GM18505 (cell line): ENCODE measurements around the gene CCDC148.
"Not testable (repeated sequence)": the region's sequence is repeated elsewhere in the genome, so short reads cannot be mapped to it uniquely, and the experiment has no call there.

Source experiments
- ATAC-seq: cut with Tn5 transposase; IDR thresholded peaks from one replicate; pipeline ENCODE4 v1.9.1; 2021; ENCODE audit not compliant: unreplicated experiment
- POLR2A ChIP-seq: IDR thresholded peaks from 4 replicates; pipeline ENCODE4 v1.6.1; 2011; ENCODE audit warnings: borderline replicate concordance; ENCODE audit not compliant: insufficient read depth, insufficient read length; ENCODE audit errors: extremely low read depth

CCDC148 gene

DNA sequence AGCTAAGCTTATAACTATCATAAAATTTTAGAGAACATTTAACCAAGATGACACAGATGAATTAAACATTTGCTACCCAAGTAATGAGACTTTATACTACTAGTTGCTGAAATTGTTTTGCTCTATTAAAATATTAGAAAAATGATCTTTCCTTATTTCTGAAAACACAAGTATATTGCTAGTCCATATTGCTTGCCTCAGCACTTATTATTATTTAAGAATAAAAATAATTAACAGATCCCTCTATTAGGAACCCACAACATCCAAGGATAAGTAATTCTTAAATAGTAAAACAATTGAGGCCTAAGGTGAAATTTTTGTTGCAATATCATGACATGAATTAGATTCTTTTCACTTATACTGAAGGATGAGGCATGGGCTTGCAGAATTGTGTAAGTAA is 65.2 kb downstream of the CCDC148 start:
- no peak for ATAC-seq
- TF ChIP-seq POLR2A, result no peak

DNA sequence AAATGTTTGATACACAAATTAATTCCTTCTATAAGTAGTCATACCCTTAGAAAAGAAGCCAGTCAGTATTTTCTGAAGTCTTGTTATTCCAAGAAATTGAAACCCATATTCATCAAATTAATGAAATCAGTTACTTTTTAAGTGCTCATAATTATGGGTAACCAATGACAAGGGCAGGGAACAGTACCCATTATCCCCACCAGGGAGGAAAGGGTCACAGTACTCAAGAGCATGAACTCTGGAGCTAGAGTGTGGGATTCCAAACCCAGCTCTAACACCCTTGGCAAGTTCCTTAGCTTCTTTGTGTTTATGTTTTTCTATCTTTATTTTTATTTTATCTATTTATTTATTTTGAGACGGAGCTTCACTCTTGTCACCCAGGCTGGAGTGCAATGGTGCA is 68.4 kb downstream of the CCDC148 start:
- no peak for TF ChIP-seq POLR2A
- no peak for ATAC-seq

DNA sequence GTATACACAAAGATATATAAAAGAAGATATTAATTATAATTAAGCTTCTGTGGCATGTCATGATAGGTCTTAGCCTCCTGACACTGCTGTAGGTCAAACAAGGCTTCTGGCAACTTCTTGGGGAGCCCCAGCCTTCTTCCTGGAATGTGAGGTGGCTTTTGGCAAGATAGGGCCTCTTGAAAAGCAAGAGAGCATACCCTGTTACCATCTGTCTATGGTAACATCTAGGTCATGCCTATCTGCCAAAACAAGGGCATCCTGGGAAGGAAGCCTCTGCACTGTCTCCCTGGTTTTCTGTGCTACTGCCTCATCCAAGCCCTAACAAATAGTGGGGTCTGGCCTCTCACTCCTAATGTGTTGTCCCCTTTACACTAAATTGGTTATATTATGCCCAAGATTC is 70.9 kb downstream of the CCDC148 start:
- TF ChIP-seq POLR2A, result no peak
- no peak for ATAC-seq

DNA sequence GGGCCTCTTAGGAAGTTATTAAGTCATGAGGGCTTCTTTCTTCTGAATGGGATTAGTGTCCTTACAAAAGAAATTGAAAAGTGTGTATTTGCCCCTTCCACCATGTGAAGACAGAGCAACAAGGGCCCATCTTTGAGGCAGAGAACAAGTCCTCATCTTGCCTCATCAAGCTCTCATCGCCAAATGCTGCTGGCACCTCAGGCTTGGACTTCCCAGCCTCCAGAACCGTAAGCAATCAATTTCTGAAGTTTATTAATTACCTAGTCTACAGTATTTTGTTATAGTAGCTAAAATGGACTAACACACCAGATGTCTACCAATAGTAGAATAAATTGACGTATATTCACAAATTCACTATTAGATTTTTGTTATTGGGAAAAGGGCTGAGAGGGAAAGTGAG is 74.6 kb downstream of the CCDC148 start:
- no peak for ATAC-seq
- no peak for TF ChIP-seq POLR2A

DNA sequence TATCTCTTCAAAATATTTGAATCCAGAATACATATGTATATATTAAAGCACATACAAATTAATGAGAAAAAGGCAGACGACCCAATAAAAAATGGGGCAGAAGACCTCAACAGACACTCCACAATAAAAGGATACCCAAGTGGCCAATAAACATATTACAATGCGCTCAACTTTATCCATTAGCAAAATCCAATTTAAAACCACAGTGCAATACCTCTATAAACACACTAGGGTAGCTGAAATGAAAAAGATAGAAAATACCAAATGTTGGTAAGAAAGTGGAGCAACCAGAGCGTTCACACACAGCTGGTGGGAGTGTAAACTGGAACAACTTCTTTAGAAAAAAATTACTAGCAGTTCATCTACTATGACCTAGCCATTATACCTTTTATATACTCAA is 75.3 kb downstream of the CCDC148 start:
- no peak for TF ChIP-seq POLR2A
- no peak for ATAC-seq

DNA sequence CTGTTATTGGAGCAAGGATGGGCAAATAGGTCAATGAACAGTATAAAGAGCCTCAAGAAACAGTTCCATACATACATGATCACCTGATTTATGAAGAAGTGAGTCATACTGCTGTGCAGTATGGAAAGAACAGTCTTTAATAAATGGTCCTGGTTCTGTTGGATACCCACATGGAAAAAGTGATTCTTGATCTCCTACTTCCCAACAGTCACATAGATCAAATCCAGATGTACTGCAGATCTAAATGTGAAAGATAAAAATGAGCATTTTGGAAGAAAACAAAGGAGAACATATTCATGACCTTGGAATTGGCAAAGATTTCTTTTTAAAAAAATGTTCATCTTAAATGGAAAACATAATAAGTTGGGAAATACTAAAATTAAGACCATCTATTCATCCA is 75.8 kb downstream of the CCDC148 start:
- no peak for TF ChIP-seq POLR2A
- ATAC-seq, result no peak

DNA sequence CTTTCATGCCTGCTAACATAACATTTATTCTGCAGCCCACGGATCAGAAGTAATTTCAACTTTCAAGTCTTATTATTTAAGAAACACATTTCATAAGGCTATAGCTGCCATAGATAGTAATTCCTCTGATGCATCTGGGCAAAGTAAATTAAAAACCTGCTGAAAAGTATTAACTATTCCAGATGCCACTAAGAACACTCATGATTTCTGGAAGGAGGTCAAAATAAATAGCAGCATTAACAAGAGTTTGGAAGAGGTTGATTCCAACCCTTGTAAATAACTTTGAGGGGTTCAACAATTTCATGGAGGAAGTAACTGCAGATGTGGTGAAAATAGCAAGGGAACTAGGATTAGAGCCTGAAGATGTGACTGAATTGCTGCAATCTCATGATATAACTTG is 77.6 kb downstream of the CCDC148 start:
- ATAC-seq, result no peak
- TF ChIP-seq POLR2A, result no peak

DNA sequence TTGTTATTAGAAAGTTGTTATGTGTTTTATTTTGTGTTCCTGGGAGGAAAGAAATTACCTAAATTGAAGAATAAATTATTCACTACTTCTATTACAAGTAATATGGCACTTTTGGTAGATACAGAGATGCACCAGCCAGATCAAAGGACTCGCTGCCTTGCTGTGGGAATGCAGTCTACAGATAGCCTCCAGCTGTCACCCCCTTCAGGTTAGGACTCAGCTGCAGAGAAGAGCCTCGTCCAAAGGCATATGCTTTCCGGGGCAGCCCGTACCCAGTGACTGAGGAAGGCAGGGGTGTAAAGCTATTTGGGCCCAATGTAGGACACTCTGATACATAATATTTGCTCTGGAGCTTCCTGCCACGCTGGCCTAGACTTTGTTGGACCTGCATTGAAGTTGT is 90.2 kb downstream of the CCDC148 start:
- TF ChIP-seq POLR2A, result no peak
- no peak for ATAC-seq

DNA sequence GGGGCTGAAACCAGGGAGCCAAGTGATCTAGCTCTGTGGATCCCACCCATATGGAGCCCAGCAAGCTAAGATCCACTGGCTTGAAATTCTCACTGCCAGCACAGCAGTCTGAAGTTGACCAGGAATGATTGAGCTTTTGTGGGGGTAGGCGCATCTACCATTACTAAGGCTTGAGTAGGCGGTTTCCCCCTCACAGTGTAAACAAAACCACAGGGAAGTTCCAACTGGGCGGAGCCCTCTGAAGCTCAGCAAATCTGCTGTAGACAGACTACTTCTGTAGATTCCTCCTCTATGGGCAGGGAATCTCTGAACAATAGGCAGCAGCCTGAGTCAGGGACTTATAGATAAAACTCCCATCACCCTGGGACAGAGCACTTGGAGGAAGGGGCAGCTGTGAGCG is 96.7 kb downstream of the CCDC148 start:
- ATAC-seq, result no peak
- no peak for TF ChIP-seq POLR2A

DNA sequence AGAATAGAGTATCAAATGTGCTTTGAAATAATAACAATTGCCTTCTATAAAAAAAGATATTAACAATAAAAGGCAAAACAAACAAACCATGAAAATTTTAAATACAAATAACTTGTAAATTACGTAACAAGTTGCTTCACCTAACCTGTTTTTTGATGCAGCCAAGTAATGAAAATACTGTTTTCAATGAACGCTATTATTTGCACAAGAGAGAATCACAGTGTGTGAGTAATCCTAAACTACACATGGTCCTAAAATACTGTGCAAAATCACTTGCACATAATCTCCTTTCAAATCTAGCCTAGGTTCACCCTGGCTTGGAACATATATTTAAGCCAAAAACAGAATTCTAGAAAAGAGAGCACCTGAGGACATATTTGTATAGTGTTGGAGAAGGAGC is 98.9 kb downstream of the CCDC148 start:
- no peak for TF ChIP-seq POLR2A
- no peak for ATAC-seq

DNA sequence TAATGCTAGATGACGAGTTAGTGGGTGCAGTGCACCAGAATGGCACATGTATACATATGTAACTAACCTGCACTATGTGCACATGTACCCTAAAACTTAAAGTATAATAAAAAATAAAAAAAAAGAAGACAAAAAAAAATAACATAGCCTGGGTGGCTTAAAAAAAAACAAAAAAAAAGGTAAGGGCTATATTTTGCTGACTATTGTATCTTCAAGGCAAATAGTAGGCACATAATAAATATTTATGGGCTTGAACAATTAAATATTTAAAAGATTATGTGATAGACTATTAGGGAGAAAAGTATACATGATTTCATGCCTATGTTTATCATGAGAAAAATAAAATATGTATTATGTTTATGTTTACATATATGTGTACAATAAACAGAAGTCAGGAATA is 99.4 kb downstream of the CCDC148 start:
- no peak for TF ChIP-seq POLR2A
- no peak for ATAC-seq

DNA sequence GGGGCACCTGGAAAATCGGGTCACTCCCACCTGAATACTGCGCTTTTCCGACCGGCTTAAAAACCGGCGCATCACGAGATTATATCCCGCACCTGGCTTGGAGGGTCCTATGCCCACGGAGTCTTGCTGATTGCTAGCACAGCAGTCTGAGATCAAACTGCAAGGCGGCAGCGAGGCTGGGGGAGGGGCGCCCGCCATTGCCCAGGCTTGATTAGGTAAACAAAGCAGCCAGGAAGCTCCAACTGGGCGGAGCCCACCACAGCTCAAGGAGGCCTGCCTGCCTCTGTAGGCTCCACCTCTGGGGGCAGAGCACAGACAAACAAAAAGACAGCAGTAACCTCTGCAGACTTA is 105.1 kb downstream of the CCDC148 start:
- not testable (repeated sequence) for ATAC-seq

DNA sequence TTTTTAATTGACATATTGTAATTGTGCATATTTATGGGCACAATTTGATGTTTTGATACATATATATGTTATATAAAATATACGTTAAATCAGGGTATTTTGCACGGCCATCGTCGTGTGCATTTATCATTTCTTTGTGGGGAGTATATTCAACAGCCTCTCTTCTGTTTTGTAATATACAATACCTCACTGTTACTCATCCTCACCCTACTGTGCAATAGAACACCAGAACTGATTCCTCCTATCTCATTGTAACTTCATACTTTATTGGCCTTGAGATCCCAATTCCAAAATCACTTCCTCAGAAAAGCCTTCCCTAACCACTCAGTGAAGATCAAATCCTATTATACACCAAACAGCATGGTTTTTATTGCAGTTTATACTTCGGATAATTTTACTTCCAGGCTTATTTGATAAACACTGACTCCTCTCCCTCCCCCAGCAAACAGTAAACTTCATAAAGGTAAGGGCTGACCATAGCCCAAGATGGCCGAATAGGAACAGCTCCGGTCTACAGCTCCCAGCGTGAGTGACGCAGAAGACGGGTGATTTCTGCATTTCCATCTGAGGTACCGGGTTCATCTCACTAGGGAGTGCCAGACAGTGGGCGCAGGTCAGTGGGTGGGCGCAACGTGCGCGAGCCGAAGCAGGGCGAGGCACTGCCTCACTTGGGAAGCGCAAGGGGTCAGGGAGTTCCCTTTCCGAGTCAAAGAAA is 105.6 kb downstream of the CCDC148 start:
- not testable (repeated sequence) for ATAC-seq

DNA sequence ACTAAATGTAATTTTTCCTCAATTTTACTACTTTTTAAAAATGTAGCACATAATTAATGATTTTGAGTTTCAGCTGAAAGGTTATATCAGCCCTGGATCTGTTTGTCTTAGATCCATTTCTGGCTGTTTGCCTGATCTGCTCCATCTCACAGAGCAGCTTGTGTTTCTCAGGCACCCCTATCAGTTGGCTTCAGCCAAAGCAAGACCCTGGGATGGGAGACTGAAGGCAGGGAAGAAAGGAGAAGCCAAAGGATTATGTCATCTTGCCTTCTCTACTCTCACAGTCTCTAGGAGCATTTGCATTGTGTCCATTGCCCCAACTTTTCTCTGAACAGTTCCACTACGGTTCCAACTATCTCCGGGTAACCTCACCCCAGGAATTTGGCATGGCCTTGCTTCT is 110.5 kb downstream of the CCDC148 start:
- no peak for TF ChIP-seq POLR2A
- no peak for ATAC-seq

DNA sequence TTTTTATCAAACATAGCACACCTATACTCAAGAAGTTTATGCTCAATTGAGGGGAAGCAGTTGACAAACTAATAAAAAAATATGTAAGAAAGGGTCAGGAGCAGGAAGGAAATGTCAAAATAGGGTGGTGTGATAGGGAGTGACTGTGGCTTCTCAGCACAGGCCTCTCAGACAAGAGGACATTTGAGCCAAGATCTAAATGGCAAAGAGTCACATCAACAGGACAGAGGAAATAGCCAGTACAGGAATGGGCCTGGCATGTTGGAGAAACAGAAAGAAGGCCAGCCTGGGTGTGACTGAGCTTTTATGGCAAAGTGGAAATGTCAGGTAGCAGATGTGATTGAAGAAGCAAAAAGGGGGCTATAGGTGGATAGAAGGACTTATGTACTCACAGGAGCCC is 117.0 kb downstream of the CCDC148 start:
- no peak for ATAC-seq
- no peak for TF ChIP-seq POLR2A
